Stimulated activated CD4-positive, alpha-beta T cell treated with anti-CD3 and anti-CD28 coated beads, Interleukin-4, amount 100 ng/mL, for 48 hours (primary cell): ENCODE results near the gene HENMT1.
"Not testable (repeated sequence)": the region's sequence is repeated elsewhere in the genome, so short reads cannot be mapped to it uniquely, and the experiment has no call there.

Experiments used
- DNase-seq, 2 donors: peaks; one replicate each; pipeline ENCODE4 v3.0.0-alpha.2; 2020; ENCODE audit warnings: low read depth in 2 of 2

Gene HENMT1

GRCh38 chr1:108671143-108671542 is 10.2 kb upstream of the HENMT1 start:
- no peak for DNase-seq

DNA sequence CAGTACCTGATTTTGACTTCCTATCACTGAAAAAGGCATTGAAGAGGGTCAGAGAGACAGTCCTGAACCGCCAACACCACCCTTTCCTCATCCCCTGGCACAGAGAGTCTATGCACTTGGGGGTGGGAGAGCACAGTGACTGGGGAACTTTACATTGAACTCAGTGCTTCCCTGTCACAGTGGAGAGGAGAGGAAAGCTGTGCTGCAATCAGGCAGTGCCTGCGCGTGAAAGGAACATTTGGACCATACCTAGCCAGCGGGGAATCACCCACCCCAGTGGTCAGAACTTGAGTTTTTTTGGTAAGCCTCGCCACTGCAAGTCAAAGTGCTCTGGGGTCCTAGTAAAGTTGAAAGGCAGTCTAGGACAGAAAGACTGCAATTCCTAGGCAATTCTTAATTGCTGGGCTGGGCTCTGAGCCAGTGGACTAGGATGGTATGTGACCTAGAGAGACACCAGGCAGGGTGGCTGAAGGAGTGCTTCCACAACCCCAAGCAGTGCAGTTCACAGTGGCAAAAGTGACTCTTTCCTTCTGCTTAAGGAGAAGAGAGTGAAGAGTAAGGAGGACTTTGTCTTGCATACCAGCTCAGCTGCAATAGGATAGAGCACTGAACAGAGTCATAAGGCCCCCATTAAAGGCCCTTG is 9.4 kb upstream of the HENMT1 start:
- no peak for DNase-seq

DNA sequence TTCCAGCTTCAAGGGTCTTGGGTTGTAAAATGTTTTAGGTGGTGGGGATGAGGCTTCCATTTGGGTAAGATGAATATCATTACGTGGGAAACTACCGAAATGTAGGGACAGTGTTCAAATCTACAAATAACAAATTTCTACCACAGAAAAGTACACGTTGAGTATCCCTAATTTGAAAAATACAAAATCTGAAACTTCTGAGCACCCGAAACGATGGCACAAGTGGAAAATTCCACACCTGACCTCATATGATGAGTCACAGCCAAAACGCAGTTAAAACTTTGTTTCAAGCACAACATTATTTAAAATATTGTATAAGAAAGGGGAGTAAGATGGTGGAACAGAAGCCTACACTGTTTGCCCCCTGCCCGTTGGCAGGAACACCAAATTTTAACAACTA is 8.8 kb upstream of the HENMT1 start:
- no peak for DNase-seq

DNA sequence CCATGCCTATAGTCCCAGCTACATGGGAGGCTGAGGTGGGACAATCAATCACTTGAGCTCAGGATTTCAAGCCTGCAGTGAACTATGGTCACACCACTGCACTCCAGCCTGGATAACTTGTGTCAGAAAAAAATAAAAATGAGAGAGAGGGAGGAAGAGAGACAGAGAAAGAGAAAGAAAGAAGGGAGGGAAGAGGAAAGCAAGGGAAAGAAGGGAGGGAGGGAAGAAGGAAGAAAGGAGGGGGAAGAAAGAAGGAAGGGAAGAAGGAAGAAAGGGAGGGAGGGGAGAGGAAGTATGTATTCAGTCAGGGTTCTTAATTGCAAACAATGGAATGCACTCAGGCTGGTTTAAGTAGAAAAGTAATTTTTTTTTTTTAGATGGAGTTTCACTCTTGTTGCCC is 7.9 kb upstream of the HENMT1 start:
- DNase-seq = no peak

GRCh38 chr1:108667422-108667821 is 6.5 kb upstream of the HENMT1 start:
- not testable (repeated sequence) for DNase-seq

- no peak for DNase-seq
These were observed 4.9 kb upstream of the HENMT1 start for GRCh38 chr1:108665771-108666170.

- no peak for DNase-seq
These were observed 4.2 kb upstream of the HENMT1 start for GRCh38 chr1:108665067-108665466.

DNA sequence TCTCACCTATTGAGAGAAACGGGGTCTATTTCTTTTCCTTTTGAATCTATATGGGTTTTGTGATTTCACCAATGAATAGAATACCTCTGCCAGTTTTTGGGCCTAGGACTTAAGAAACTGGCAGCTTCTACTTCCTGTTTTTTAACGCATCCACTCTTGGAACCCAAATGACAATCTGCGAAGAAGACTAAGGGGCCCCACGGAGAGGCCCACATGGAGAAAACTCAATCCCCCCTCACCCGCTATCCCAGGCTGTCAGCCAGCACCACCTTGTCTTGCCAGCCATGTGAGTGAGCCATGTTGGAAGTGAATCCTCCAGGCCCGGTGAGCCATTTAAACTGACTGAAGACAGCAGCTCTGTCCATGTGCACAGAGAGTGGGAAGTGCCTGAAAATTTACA is 3.6 kb upstream of the HENMT1 start:
- DNase-seq = no peak

GRCh38 chr1:108663074-108663473 is 2.2 kb upstream of the HENMT1 start:
- no peak for DNase-seq

DNA sequence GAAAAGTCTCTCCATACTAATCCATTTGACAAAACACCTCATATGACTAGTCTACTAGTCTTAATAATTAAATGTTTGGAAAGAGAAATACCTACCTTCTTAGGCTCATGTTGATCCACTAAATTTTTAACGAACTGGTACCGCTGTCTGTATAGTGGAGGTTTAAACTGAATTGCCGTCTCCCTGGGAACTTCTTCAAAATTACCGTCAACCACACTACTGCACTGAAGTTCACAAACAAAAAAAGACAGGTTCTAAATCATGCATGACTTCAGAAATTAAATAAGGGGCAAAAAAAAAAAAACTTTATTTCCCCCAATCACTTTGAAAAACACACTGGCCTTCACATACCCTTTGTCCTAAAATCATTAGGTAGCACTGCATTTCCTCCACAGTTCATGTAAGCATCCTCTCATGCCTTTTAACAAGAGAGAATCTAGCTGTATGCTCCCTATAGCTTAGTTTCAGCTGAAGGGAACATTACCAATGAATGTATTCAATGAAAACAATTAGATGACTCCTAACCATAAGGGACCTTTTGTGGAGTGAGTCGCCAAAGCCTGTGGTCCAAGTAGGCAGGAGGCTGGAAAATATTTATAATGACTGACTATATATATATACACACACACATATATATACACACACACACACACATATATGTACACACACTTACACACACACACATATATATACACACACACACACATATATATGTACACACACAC is 3.4 kb downstream of the HENMT1 start:
- no peak for DNase-seq

GRCh38 chr1:108653431-108654105 is 7.3 kb downstream of the HENMT1 start:
- no peak for DNase-seq

- DNase-seq = peak in 1 of 2 donors; percentile 55
These were observed 14.1 kb downstream of the HENMT1 start for GRCh38 chr1:108646648-108647269.

DNA sequence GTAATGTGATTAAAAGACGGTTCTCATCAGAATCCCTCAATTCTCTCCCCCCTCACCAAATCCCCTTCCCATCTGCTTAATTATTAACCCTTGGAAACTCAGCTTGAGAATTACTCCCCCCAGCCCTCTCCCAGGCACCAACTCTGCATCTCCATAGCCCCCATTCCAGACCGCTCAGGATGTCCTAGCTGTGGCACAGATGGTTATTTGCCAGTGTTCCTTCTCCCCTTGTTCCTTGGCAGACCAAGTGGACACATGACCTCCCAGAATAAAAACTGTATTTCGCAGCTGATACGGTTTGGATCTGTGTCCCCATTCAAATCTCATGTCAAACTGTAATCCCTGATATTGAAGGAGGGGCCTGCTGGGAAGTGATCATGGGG is 14.6 kb downstream of the HENMT1 start:
- no peak for DNase-seq

GRCh38 chr1:108645564-108646184 is 15.2 kb downstream of the HENMT1 start:
- no peak for DNase-seq

DNA sequence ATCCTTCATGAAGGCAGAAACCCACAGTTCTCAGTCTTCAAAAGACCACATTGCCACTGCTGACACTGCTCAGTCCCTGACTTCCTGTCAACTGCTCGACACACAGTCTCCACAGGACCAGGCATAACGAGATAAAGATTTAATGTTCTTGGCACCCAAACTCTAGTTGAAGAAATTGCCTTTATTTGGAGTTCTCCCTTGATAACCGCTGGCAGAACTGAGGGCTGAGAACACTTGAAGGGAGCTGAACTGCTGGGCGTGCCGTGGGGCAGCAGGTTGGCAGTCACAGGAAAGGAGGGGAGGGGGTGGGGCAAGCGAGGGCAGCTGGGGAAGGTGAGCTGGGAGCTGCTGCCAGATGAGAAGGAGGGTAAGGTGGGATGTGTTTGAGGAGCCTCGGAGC is 15.9 kb downstream of the HENMT1 start:
- no peak for DNase-seq

GRCh38 chr1:108643492-108644335 is 17.2 kb downstream of the HENMT1 start:
- DNase-seq = no peak

- not testable (repeated sequence) for DNase-seq
These were observed 20.0 kb downstream of the HENMT1 start for GRCh38 chr1:108640863-108641262.

- no peak for DNase-seq
These were observed 20.9 kb downstream of the HENMT1 start for GRCh38 chr1:108639899-108640560.

DNA sequence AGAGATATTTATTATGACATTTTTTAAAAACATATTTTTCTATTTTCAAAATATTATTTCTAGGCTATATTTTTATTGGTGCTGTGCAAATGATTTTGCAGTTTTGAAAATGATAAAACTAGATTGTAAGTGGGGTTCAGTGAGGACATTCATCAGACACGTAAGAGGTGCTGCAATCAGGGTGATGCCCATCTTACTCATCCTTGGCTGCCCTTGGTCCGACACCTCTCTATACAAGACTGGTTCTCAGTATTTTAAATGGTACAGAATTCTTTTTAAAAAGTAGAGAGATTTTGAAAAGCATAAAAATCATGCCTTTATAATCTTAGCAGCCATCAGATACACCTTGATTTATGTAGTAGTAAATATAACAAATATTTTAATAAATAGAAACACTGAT is 24.0 kb downstream of the HENMT1 start:
- DNase-seq = no peak

- DNase-seq = no peak
These were observed 26.4 kb downstream of the HENMT1 start for GRCh38 chr1:108634521-108634920.

DNA sequence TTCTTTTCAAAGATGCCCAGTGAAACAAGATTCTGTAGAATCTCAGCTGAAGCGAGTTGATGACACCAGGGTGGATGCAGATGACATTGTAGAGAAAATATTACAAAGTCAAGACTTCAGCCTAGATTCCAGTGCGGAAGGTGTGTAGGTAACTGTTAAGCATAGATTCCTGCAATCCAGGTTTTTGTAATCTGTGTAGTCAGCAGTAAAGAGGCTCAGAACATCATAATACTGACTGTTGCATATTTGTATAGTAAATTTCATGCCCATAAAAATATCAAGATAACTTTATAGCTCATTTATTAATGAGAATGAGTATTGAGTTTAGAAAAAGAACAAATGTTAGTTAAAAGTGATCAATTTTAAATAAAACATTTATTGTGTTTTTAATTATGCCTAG is 32.2 kb downstream of the HENMT1 start:
- DNase-seq = no peak
